Trophoblast cell (in vitro differentiated cells and primary cell): ENCODE results near the gene PTPN13. TPM values are rescaled to one million over a fixed set of nuclear protein-coding genes. Genes with fewer than 3 reads are reported as not detected.
A peak's percentile ranks its signal among the peaks of the same experiment; 100 is the strongest.

Source experiments
- DNase-seq, 2 donors: peaks; one replicate each; pipeline ENCODE4 v3.0.0-alpha.2; 2016
- H2AFZ ChIP-seq: 2 replicates; pipeline ENCODE4 v1.6.1; 2013; ENCODE audit warnings: low read length, moderate library complexity, mild to moderate bottlenecking; ENCODE audit not compliant: insufficient read depth, poor library complexity
- H2AK5ac ChIP-seq: 2 replicates; pipeline ENCODE4 v1.6.1; 2013; ENCODE audit warnings: mild to moderate bottlenecking, low read length
- H2BK120ac ChIP-seq: 2 replicates; pipeline ENCODE4 v1.6.1; 2013; ENCODE audit warnings: low read length, mild to moderate bottlenecking, moderate library complexity; ENCODE audit not compliant: insufficient read depth, poor library complexity
- H2BK12ac ChIP-seq: 2 replicates; pipeline ENCODE4 v1.6.1; 2013; ENCODE audit warnings: mild to moderate bottlenecking, low read length, moderate library complexity
- H2BK5ac ChIP-seq: 2 replicates; pipeline ENCODE4 v1.6.1; 2013; ENCODE audit warnings: low read length, low read depth, moderate library complexity, mild to moderate bottlenecking; ENCODE audit not compliant: poor library complexity
- H3K14ac ChIP-seq: 2 replicates; pipeline ENCODE4 v1.6.1; 2013; ENCODE audit warnings: mild to moderate bottlenecking, low read length
- H3K18ac ChIP-seq: 2 replicates; pipeline ENCODE4 v1.6.1; 2013; ENCODE audit warnings: mild to moderate bottlenecking, low read length
- H3K23ac ChIP-seq: 2 replicates; pipeline ENCODE4 v1.6.1; 2013; ENCODE audit warnings: low read length
- H3K27ac ChIP-seq: 2 replicates; pipeline ENCODE4 v1.5.1; 2013; ENCODE audit warnings: low read depth, mild to moderate bottlenecking, inconsistent platforms, low read length, moderate library complexity
- H3K27me3 ChIP-seq: 2 replicates; pipeline ENCODE4 v1.6.1; 2013; ENCODE audit warnings: inconsistent platforms, mild to moderate bottlenecking, low read length, moderate library complexity; ENCODE audit not compliant: insufficient read depth
- H3K36me3 ChIP-seq, 2 experiments: 1 replicate in 1 of 2; 2 replicates in 1 of 2; pipeline ENCODE4 v1.6.1; 2013; ENCODE audit warnings: low read length in 2 of 2, mild to moderate bottlenecking in 2 of 2, moderate library complexity in 1 of 2; ENCODE audit not compliant: insufficient read depth in 2 of 2, control insufficient read depth in 1 of 2
- H3K4ac ChIP-seq: 2 replicates; pipeline ENCODE4 v1.6.1; 2013; ENCODE audit warnings: low read depth, mild to moderate bottlenecking, low read length, moderate library complexity
- H3K4me1 ChIP-seq, 2 experiments: 1 replicate in 1 of 2; 2 replicates in 1 of 2; pipeline ENCODE4 v1.6.1; 2013; ENCODE audit warnings: low read length in 2 of 2, mild to moderate bottlenecking in 2 of 2, moderate library complexity in 1 of 2; ENCODE audit not compliant: insufficient read depth in 2 of 2, control insufficient read depth in 1 of 2
- H3K4me2 ChIP-seq: 2 replicates; pipeline ENCODE4 v1.6.1; 2013; ENCODE audit warnings: inconsistent platforms, mild to moderate bottlenecking, low read length, moderate library complexity
- H3K4me3 ChIP-seq: 2 replicates; pipeline ENCODE4 v1.5.1; 2013; ENCODE audit warnings: mild to moderate bottlenecking, low read depth, low read length, inconsistent platforms
- H3K79me1 ChIP-seq: one replicate; pipeline ENCODE4 v1.6.1; 2013; ENCODE audit warnings: low read length
- H3K79me2 ChIP-seq: 2 replicates; pipeline ENCODE4 v1.6.1; 2013; ENCODE audit warnings: low read length, mild to moderate bottlenecking; ENCODE audit not compliant: control insufficient read depth, insufficient read depth, poor library complexity
- H3K9ac ChIP-seq: 2 replicates; pipeline ENCODE4 v1.6.1; 2013; ENCODE audit warnings: mild to moderate bottlenecking, low read length
- H3K9me3 ChIP-seq: 2 replicates; pipeline ENCODE4 v1.6.1; 2013; ENCODE audit warnings: low read depth, mild to moderate bottlenecking, control low read depth, inconsistent platforms, low read length; ENCODE audit not compliant: insufficient read depth
- H4K12ac ChIP-seq: 2 replicates; pipeline ENCODE4 v1.6.1; 2013; ENCODE audit warnings: low read depth, mild to moderate bottlenecking, low read length, moderate library complexity
- H4K8ac ChIP-seq: 2 replicates; pipeline ENCODE4 v1.6.1; 2013; ENCODE audit warnings: low read depth, mild to moderate bottlenecking, low read length, moderate library complexity
- H4K91ac ChIP-seq: one replicate; pipeline ENCODE4 v1.6.1; 2013; ENCODE audit warnings: low read depth, mild to moderate bottlenecking, low read length, moderate library complexity
- WGBS: extraction: QIAGEN DNeasy Blood & Tissue Kit; methylation state at CpG from one replicate; pipeline ENCODE4 v1.1.7; 2013; ENCODE audit warnings: missing lambda C conversion rate; ENCODE audit not compliant: insufficient read length, insufficient coverage; ENCODE audit errors: extremely low coverage; 5-methylcytosine and 5-hydroxymethylcytosine counted together
- polyA plus RNA-seq: library from polyadenylated mRNA; stranded (reverse); fragments of 200-250 nt; gene quantifications from 2 replicates; pipeline ENCODE4 v1.2.3, GENCODE V29; 2013

The PTPN13 gene, protein sequence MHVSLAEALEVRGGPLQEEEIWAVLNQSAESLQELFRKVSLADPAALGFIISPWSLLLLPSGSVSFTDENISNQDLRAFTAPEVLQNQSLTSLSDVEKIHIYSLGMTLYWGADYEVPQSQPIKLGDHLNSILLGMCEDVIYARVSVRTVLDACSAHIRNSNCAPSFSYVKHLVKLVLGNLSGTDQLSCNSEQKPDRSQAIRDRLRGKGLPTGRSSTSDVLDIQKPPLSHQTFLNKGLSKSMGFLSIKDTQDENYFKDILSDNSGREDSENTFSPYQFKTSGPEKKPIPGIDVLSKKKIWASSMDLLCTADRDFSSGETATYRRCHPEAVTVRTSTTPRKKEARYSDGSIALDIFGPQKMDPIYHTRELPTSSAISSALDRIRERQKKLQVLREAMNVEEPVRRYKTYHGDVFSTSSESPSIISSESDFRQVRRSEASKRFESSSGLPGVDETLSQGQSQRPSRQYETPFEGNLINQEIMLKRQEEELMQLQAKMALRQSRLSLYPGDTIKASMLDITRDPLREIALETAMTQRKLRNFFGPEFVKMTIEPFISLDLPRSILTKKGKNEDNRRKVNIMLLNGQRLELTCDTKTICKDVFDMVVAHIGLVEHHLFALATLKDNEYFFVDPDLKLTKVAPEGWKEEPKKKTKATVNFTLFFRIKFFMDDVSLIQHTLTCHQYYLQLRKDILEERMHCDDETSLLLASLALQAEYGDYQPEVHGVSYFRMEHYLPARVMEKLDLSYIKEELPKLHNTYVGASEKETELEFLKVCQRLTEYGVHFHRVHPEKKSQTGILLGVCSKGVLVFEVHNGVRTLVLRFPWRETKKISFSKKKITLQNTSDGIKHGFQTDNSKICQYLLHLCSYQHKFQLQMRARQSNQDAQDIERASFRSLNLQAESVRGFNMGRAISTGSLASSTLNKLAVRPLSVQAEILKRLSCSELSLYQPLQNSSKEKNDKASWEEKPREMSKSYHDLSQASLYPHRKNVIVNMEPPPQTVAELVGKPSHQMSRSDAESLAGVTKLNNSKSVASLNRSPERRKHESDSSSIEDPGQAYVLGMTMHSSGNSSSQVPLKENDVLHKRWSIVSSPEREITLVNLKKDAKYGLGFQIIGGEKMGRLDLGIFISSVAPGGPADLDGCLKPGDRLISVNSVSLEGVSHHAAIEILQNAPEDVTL (N-terminal part only)
- polyA plus RNA-seq = 8.9 and 9.4 TPM in 2 replicates

DNA sequence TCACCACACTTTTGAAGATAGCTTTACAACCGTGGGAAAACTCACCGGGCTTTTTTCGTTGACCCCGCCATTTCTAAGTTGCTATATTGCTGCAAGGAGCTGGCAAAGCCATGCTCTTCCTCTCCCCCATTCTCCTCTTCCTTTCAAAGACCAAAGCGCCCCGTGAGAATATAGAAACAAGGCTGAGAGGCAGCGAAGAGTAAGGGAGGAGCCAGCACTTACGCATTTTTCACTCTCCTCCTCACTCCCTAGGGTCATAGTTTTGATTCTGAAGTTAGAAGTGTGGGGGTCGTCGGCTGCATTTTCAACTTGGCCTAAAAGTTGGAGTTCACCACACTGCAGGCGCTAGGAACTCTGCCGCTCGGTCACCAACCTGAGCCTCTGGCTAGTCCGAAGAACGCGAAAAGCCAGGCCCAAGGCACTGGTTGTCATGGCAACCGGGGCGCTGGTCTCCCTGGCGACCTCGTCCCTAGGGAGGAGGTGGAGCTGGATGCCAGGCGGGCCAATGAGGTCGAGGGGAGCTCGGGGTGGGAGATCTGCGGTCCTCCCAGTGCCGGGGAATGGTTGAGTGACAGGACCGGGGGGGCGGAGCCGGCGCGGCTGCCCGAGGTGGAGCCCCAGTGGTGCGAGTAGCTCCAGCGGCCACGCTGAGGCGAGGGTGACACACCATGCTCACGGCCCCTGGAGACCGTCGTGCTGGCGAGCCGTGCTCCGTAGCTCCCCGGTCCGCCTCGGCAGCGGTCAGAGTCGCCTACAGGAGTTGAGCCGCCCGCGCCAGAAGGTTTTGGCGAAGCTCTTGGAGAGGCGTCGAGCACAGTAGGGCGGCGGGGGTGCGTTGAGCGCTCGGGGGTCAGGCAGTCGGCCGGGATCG, at the start of gene PTPN13:
TSS of gene PTPN13 (plus strand) at position 628 of the 871 bp plus-strand sequence. CDS start 40,942 bp downstream, outside the sequence.
- Histone ChIP-seq H2BK120ac (peak within 1 kb of the TSS; percentile 71), H3K14ac (no peak within 1 kb of the TSS), H2AK5ac (no peak within 1 kb of the TSS), H3K4me3 (peak within 1 kb of the TSS; percentile 86), H3K79me2 (peaks cover 2% of the 10 kb centered on the region), H2BK12ac (no peak within 1 kb of the TSS), H3K27me3 (no peaks in the 10 kb centered on the region), H3K4me1 (peaks cover 0 to 3% of the 10 kb centered on the region in 2 experiments), H3K4me2 (peak within 1 kb of the TSS; percentile 83), H3K4ac (no peak within 1 kb of the TSS), H2BK5ac (peak within 1 kb of the TSS; percentile 14), H3K18ac (peak within 1 kb of the TSS; percentile 2), H4K8ac (peak within 1 kb of the TSS; percentile 18), H3K9me3 (no peaks in the 10 kb centered on the region), H3K27ac (peak within 1 kb of the TSS; percentile 72), H4K91ac (no peak within 1 kb of the TSS), H4K12ac (peak within 1 kb of the TSS; percentile 14), H3K9ac (peak within 1 kb of the TSS; percentile 19), H3K23ac (no peak within 1 kb of the TSS), H3K79me1 (peaks cover 4% of the 10 kb centered on the region), H2AFZ (peak within 1 kb of the TSS; percentile 52), H3K36me3 (no peaks in the 10 kb centered on the region)
- peak; percentile 96 to 97 for DNase-seq
- no CpG with 5 or more reads among the region's 60 CpGs for whole genome bisulfite sequencing

DNA sequence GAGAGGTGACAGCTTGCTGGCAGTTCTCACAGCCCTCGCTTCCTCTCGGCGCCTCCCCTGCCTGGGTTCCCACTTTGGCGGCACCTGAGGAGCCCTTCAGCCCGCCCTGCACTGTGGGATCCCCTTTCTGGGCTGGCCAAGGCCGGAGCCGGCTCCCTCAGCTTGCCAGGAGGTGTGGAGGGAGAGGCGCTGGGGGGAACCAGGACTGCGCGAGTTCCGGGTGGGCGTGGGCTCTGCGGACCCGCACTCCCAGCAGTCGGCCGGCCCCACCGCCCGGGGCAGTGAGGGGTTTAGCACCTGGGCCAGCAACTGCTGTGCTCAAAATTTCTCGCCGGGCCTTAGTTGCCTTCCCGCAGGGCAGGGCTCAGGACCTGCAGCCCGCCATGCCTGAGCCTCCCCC, 47.0 kb upstream of the PTPN13 start:
- Histone ChIP-seq H2BK120ac (no peak overlapping the region), H3K18ac (no peak overlapping the region), H3K36me3 (no peaks in the 10 kb centered on the region), H3K27ac (no peak overlapping the region), H3K27me3 (no peaks in the 10 kb centered on the region), H4K91ac (no peak overlapping the region), H4K12ac (no peak overlapping the region), H3K79me1 (no peaks in the 10 kb centered on the region), H2AK5ac (no peak overlapping the region), H3K14ac (no peak overlapping the region), H2BK5ac (no peak overlapping the region), H3K9ac (no peak overlapping the region), H2BK12ac (no peak overlapping the region), H3K4me3 (no peak overlapping the region), H3K23ac (no peak overlapping the region), H3K79me2 (no peaks in the 10 kb centered on the region), H3K4me2 (no peak overlapping the region), H3K4me1 (no peaks in the 10 kb centered on the region), H3K4ac (no peak overlapping the region), H2AFZ (no peak overlapping the region), H3K9me3 (no peaks in the 10 kb centered on the region), H4K8ac (no peak overlapping the region)
- DNase-seq = no peak
- no CpG with 5 or more reads among the region's 22 CpGs for WGBS

DNA sequence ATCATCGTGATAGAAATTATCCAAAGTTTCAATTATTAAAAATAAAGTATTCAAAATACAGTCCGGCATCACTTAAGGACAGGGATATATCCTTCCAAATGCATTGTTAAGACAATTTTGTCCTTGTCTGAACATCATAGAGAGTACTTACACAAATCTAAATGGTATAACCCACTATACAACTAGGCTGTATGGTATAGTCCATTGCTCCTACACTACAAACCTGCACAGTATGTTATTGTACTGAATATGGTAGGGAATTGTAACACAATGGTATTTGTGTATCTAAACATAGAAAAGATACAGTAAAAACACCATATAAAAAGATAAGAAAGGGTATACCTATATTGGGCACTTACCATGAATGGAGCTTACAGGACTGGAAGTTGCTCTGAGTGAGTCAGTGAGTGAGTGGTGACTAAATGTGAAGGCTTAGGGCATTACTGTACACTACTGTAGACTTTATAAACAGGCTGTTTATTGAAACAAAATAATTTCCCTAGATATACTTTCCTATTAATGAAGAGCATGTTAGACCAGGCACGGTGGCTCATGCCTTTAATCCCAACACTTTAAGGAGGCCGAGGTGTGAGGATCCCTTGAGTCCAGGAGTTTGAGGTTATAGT, 44.8 kb upstream of the PTPN13 start:
- Histone ChIP-seq H3K9ac (no peak overlapping the region), H3K36me3 (no peaks in the 10 kb centered on the region), H3K79me1 (no peaks in the 10 kb centered on the region), H3K9me3 (no peaks in the 10 kb centered on the region), H4K8ac (no peak overlapping the region), H4K12ac (no peak overlapping the region), H3K4me2 (no peak overlapping the region), H3K79me2 (no peaks in the 10 kb centered on the region), H2BK120ac (no peak overlapping the region), H2AFZ (no peak overlapping the region), H3K4me1 (no peaks in the 10 kb centered on the region), H3K4me3 (no peak overlapping the region), H2BK5ac (no peak overlapping the region), H3K27ac (no peak overlapping the region), H3K27me3 (no peaks in the 10 kb centered on the region), H3K14ac (no peak overlapping the region), H2AK5ac (no peak overlapping the region), H2BK12ac (no peak overlapping the region), H3K18ac (no peak overlapping the region), H3K4ac (no peak overlapping the region), H4K91ac (no peak overlapping the region), H3K23ac (no peak overlapping the region)
- DNase-seq = no peak
- no CpG with 5 or more reads among the region's 4 CpGs for WGBS
